HepG2 (cell line): ENCODE results near the gene MPC1. TPM values are rescaled to one million over a fixed set of nuclear protein-coding genes. Genes with fewer than 3 reads are reported as not detected.
"Not testable (repeated sequence)": the region's sequence is repeated elsewhere in the genome, so short reads cannot be mapped to it uniquely, and the experiment has no call there.

ENCODE experiments used
- BCL3 ChIP-seq: sonication (generic); formaldehyde crosslinking; IDR thresholded peaks from 2 replicates; pipeline ENCODE4 v1.5.1; 2020; ENCODE audit warnings: mild to moderate bottlenecking, missing genetic modification reagents, moderate library complexity
- BRCA1 ChIP-seq: sonication (generic); formaldehyde crosslinking; IDR thresholded peaks from 2 replicates; pipeline ENCODE4 v1.4.0; 2020; ENCODE audit warnings: missing genetic modification reagents
- CBX5 ChIP-seq: sonication (generic); formaldehyde crosslinking; IDR thresholded peaks from 2 replicates; pipeline ENCODE4 v1.4.0; 2020; ENCODE audit warnings: missing genetic modification reagents, borderline replicate concordance
- HNF4G ChIP-seq, 2 experiments: sonication (generic) in 1 of 2; formaldehyde crosslinking in 1 of 2; IDR thresholded peaks; 2 replicates each; pipeline versions ENCODE4 v1.4.0 to v1.6.1; 2011 to 2020; ENCODE audit warnings: borderline replicate concordance in 2 of 2, low read depth in 2 of 2, mild to moderate bottlenecking in 2 of 2, low read length in 1 of 2, missing genetic modification reagents in 1 of 2, moderate library complexity in 1 of 2
- LCORL ChIP-seq, 2 experiments: fragments of 450-650 bp in 1 of 2; sonication (generic) in 1 of 2; formaldehyde crosslinking in 1 of 2; IDR thresholded peaks; 2 replicates each; pipeline versions ENCODE4 v1.5.0 to v1.6.1; 2017 to 2020; ENCODE audit warnings: antibody characterized with exemption in 1 of 2, missing genetic modification reagents in 1 of 2
- NFKBIZ ChIP-seq: IDR thresholded peaks from 2 replicates; pipeline ENCODE4 v1.6.1; 2018; ENCODE audit warnings: missing genetic modification reagents, missing compliant biosample characterization
- NRL ChIP-seq: sonication (generic); formaldehyde crosslinking; IDR thresholded peaks from 2 replicates; pipeline ENCODE4 v1.5.0; 2020; ENCODE audit warnings: missing genetic modification reagents, mild to moderate bottlenecking, moderate library complexity, borderline replicate concordance
- THAP11 ChIP-seq: IDR thresholded peaks from 2 replicates; pipeline ENCODE4 v1.6.1; 2016; ENCODE audit warnings: missing biosample characterization, missing genetic modification reagents
- ZNF160 ChIP-seq: sonication (generic); formaldehyde crosslinking; IDR thresholded peaks from 2 replicates; pipeline ENCODE4 v1.8.0; 2022; ENCODE audit warnings: mild to moderate bottlenecking, inconsistent platforms, missing genetic modification reagents
- ZNF280B ChIP-seq: sonication (generic); formaldehyde crosslinking; IDR thresholded peaks from 2 replicates; pipeline ENCODE4 v1.5.0; 2020; ENCODE audit warnings: missing genetic modification reagents, mild to moderate bottlenecking, borderline replicate concordance
- ZNF317 ChIP-seq: sonication (generic); formaldehyde crosslinking; IDR thresholded peaks from 2 replicates; pipeline ENCODE4 v1.5.0; 2020; ENCODE audit warnings: mild to moderate bottlenecking, missing genetic modification reagents
- ZNF513 ChIP-seq: sonication (generic); formaldehyde crosslinking; conservative IDR thresholded peaks from 2 replicates; pipeline ENCODE4 v1.5.0; 2020; ENCODE audit warnings: missing genetic modification reagents
- ZNF572 ChIP-seq: sonication (generic); formaldehyde crosslinking; IDR thresholded peaks from 2 replicates; pipeline ENCODE4 v1.5.1; 2020; ENCODE audit warnings: mild to moderate bottlenecking, missing genetic modification reagents
- ZNF609 ChIP-seq: sonication (generic); formaldehyde crosslinking; IDR thresholded peaks from 2 replicates; pipeline ENCODE4 v1.4.0; 2020; ENCODE audit warnings: mild to moderate bottlenecking, missing genetic modification reagents, borderline replicate concordance
- ZNF768 ChIP-seq: sonication (generic); formaldehyde crosslinking; IDR thresholded peaks from 2 replicates; pipeline ENCODE4 v1.4.0; 2020; ENCODE audit warnings: missing genetic modification reagents
- ZNF839 ChIP-seq: sonication (generic); formaldehyde crosslinking; IDR thresholded peaks from 2 replicates; pipeline ENCODE4 v1.4.0; 2020; ENCODE audit warnings: missing genetic modification reagents, mild to moderate bottlenecking, borderline replicate concordance
- polyA plus RNA-seq, 8 experiments: library from polyadenylated mRNA; depleted of rRNA in 3 of 8; stranded (reverse) in 7 of 8; unstranded in 1 of 8; fragments of >200 nt; fragmentation: Illumina TruSeq in 4 of 8; extraction: Trizol in 4 of 8; gene quantifications; 2 replicates each; pipeline versions ENCODE4 v1.2.1 to v1.2.3, GENCODE V29; 2011 to 2016; ENCODE audit warnings: low read depth in 4 of 8, missing spikeins in 1 of 8, mixed read lengths in 1 of 8; ENCODE audit not compliant: insufficient read depth in 1 of 8
- total RNA-seq, 5 experiments: library from RNA; depleted of rRNA; stranded (reverse); fragments of >200 nt; fragmentation: Illumina TruSeq; extraction: Trizol; gene quantifications; 2 replicates each; pipeline ENCODE4 v1.2.3, GENCODE V29; 2016; ENCODE audit warnings: low read depth in 1 of 5

MPC1 gene
- total and polyA plus RNA-seq, 2 of the 13 experiments (the other 11 are each of a cell fraction or from before 2014, with no cell fraction given) = 189 to 214 TPM

DNA sequence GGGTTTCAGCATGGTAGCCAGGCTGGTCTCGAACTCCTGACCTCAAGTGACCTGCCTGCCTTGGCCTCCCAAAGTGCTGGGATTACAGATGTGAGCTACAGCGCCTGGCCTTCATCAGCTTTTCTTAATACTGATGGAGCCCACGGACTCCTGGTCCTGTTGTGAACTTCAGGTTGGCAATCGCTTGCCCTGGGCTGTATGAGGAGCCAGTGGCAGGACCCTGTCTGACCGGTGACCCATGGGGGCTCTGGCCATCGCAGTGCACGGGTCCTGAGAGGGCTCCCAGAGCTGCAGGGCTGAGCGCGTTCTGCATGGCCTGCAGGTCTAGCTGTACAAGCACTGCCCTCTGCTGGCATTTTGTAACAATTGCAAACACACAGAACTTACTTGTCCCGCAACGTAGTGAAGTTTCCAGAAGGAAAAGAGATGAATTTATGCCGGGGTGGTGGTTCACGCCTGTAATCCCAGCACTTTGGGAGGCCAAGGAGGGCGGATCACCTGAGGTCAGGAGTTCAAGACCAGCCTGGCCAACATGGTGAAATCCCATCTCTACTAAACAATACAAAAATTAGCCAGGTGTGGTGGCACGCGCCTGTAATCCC is 18.0 kb upstream of the MPC1 start (continued):
- TF ChIP-seq ZNF609 (0 out of 2 replicates have a peak, but pooled peaks have one; percentile 19), BCL3 (CRISPR knock-in tag) (0 out of 2 replicates have a peak, but pooled peaks have one; percentile 52), ZNF572 (CRISPR knock-in tag) (0 out of 2 replicates have a peak, but pooled peaks have one; percentile 62), THAP11 (0 out of 2 replicates have a peak, but pooled peaks have one; percentile 24), ZNF160 (CRISPR knock-in tag) (peak; percentile 73; the same call in 1 of the 2 replicates), NRL (CRISPR knock-in tag) (peak; percentile 80), ZNF280B (peak; percentile 54; the same call in 1 of the 2 replicates), LCORL (CRISPR knock-in tag; IDR thresholded peaks at IDR 0.05) (peak; percentile 54; the same call in 1 of the 2 replicates), HNF4G (CRISPR knock-in tag; IDR thresholded peaks at IDR 0.05; ENCODE audit: borderline replicate concordance, low read depth) (peak; percentile 62), NFKBIZ (CRISPR knock-in tag) (0 out of 2 replicates have a peak, but pooled peaks have one; percentile 20), ZNF317 (CRISPR knock-in tag) (0 out of 2 replicates have a peak, but pooled peaks have one; percentile 23), BRCA1 (CRISPR knock-in tag) (0 out of 2 replicates have a peak, but pooled peaks have one; percentile 65), ZNF768 (CRISPR knock-in tag) (peak; percentile 15; the same call in 1 of the 2 replicates), CBX5 (CRISPR knock-in tag) (peak; percentile 53; the same call in 1 of the 2 replicates), ZNF513 (0 out of 2 replicates have a peak, but pooled peaks have one; percentile 14), ZNF839 (CRISPR knock-in tag) (peak; percentile 89; the same call in 1 of the 2 replicates)
- TF ChIP-seq LCORL (IDR thresholded peaks at IDR 0.05); HNF4G (IDR thresholded peaks at IDR 0.05; ENCODE audit: borderline replicate concordance, low read depth, low read length): not testable (repeated sequence)
